ENCODE measurements around the gene PIMREG.

PIMREG gene

DNA sequence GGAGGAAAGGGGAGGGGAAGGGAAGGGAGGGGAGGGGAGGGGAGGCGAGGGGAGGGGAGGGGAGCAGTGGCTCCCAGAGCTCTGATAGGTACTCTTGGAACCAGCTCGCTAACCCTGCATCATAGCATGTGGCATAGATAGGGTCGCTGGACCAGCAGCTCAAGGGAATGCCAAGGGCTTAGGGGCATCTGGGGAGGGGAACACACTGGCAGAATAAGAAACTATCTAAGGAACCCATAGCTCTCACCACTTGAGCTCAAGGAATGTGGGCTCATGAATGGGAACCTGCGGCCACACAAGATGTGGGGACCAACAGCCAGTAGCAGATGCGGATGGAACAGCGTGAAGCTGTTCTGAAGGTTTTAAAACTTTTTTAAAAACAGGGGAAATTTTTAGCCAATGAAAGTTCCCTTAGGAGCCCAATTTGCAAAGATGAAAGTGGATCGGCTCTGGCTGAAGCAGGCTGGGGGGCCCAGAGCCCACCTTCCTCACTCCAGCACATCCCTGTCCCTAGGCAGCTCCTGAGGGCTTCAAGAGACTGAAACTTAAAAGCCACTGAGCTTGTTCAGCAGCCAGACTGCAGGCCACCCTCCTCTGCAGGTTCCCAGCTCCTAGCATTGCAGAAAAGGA, 46.9 kb downstream of the PIMREG start:
- Histone ChIP-seq H3K4me3 (ENCODE audit: low read length) (no peak overlapping the region), H3K9me2 (replicated peaks; ENCODE audit: control insufficient read depth, low read length) (no peaks in the 10 kb centered on the region), H3K27me3 (ENCODE audit: control insufficient read depth, low read length) (peaks cover 2% of the 10 kb centered on the region; the same call in 1 of the 2 replicates), H3K79me2 (ENCODE audit: control insufficient read depth, low read length) (no peaks in the 10 kb centered on the region), H3K4me1 (ENCODE audit: control insufficient read depth, low read length) (peaks cover 9% of the 10 kb centered on the region), H3K9me3 (ENCODE audit: control insufficient read depth, insufficient read depth, low read length) (no peaks in the 10 kb centered on the region), H3K4me2 (ENCODE audit: low read length) (no peak overlapping the region), H3K27ac (ENCODE audit: low read depth, low read length) (no peak overlapping the region), H3F3A (ENCODE audit: control insufficient read depth, insufficient read depth) (no peaks in the 10 kb centered on the region), H4K20me1 (ENCODE audit: control insufficient read depth, insufficient read depth, low read depth, low read length) (no peaks in the 10 kb centered on the region), H3K36me3 (ENCODE audit: control insufficient read depth, low read length) (no peaks in the 10 kb centered on the region)
- TF ChIP-seq, protein P1, sequence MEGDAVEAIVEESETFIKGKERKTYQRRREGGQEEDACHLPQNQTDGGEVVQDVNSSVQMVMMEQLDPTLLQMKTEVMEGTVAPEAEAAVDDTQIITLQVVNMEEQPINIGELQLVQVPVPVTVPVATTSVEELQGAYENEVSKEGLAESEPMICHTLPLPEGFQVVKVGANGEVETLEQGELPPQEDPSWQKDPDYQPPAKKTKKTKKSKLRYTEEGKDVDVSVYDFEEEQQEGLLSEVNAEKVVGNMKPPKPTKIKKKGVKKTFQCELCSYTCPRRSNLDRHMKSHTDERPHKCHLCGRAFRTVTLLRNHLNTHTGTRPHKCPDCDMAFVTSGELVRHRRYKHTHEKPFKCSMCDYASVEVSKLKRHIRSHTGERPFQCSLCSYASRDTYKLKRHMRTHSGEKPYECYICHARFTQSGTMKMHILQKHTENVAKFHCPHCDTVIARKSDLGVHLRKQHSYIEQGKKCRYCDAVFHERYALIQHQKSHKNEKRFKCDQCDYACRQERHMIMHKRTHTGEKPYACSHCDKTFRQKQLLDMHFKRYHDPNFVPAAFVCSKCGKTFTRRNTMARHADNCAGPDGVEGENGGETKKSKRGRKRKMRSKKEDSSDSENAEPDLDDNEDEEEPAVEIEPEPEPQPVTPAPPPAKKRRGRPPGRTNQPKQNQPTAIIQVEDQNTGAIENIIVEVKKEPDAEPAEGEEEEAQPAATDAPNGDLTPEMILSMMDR (IDR thresholded peaks at IDR 0.05; ENCODE audit: low read depth, low read length, poor library complexity, severe bottlenecking) = no peak
- no peak for TF ChIP-seq EZH2phosphoT487 (IDR thresholded peaks at IDR 0.05; ENCODE audit: borderline replicate concordance, low read length)

DNA sequence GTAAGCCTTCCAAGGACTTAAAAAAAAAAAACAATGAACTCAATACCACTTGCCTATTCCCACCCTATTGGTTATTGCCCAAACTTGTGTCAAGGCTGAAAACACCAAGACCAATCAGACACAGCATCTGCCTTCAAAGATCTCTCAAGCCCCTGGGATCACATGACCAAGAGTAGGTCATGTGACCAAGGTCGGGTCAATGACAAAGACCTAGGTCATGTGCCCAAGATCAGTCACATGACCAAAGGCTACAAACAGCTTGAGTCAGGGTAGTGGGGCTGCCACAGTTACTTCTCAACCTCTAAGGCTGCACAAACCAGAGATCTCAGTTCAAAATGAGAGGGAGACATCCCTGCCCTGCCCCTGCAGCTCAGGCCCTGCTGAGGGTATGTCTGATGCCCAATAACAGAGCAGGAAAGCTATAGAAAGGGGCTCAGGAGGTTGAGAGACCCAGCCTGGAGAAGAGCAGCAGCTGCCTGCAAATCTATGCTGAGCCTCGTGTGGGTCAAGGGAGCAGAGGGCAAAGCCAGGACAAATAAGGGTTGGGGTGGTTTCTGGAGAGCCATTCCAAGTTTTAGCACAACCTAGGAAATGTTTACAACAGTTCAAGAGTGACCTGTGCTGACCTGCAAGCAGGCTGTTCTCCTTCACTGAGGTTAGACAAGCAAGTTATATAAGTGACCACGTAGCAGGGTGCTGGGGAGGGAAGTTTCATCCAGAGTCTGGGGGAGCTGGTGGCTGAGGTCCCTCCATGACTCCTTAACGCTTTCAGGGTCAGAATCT, 48.8 kb downstream of the PIMREG start:
- Histone ChIP-seq H3K9me2 (replicated peaks; ENCODE audit: control insufficient read depth, low read length) (no peaks in the 10 kb centered on the region), H3K36me3 (ENCODE audit: control insufficient read depth, low read length) (no peaks in the 10 kb centered on the region), H3K4me1 (ENCODE audit: control insufficient read depth, low read length) (peaks cover 20% of the 10 kb centered on the region), H3K9me3 (ENCODE audit: control insufficient read depth, insufficient read depth, low read length) (no peaks in the 10 kb centered on the region), H3F3A (ENCODE audit: control insufficient read depth, insufficient read depth) (no peaks in the 10 kb centered on the region), H3K4me2 (ENCODE audit: low read length) (no peak overlapping the region), H3K27ac (ENCODE audit: low read depth, low read length) (no peak overlapping the region), H3K27me3 (ENCODE audit: control insufficient read depth, low read length) (no peaks in the 10 kb centered on the region; the same call in 1 of the 2 replicates), H3K4me3 (ENCODE audit: low read length) (no peak overlapping the region), H3K79me2 (ENCODE audit: control insufficient read depth, low read length) (no peaks in the 10 kb centered on the region), H4K20me1 (ENCODE audit: control insufficient read depth, insufficient read depth, low read depth, low read length) (no peaks in the 10 kb centered on the region)
- TF ChIP-seq, protein P1 (IDR thresholded peaks at IDR 0.05; ENCODE audit: low read depth, low read length, poor library complexity, severe bottlenecking) = no peak
- TF ChIP-seq EZH2phosphoT487 (IDR thresholded peaks at IDR 0.05; ENCODE audit: borderline replicate concordance, low read length) = no peak

DNA sequence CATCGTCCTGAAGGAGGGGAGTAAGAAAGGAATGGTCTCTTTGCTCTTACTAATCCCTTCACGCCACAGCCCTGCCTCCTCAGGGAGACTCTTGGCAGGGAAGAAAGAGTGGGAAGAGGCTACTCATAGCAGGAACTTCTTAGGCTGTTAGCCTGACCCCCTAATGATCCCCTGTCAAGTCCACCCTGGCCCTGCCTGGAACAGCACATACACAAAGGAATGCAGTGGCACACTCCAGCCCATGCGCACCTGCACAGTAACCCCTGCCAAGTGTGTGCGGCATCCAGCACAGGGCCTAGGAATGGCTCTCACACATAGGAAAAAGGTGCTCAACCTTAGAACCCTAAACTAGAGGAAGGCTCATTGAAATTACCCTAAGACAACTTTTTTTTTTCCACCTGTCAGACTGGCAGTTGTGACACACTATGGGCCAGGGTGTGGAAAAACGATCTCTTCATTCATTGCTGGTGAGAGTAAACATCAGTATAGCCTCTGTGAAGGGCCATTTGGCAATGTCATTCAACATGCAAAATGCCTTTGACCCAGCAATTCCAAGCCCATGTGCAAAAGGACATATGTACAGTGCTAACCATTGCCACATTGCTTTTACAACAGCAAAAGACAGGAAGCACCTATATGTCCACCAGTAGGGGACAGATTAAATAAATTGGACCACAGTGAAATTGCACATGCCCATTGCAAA, 50.1 kb downstream of the PIMREG start:
- no peaks in the 10 kb centered on the region for H3K36me3 ChIP-seq (ENCODE audit: control insufficient read depth, low read length)
- no peaks in the 10 kb centered on the region for H3K9me3 ChIP-seq (ENCODE audit: control insufficient read depth, insufficient read depth, low read length)
- no peak overlapping the region for H3K4me2 ChIP-seq (ENCODE audit: low read length)
- peaks cover 20% of the 10 kb centered on the region for H3K4me1 ChIP-seq (ENCODE audit: control insufficient read depth, low read length)
- H4K20me1 ChIP-seq (ENCODE audit: control insufficient read depth, insufficient read depth, low read depth, low read length) = no peaks in the 10 kb centered on the region
- no peaks in the 10 kb centered on the region; the same call in 1 of the 2 replicates for H3K27me3 ChIP-seq (ENCODE audit: control insufficient read depth, low read length)
- no peak overlapping the region for H3K4me3 ChIP-seq (ENCODE audit: low read length)
- H3K9me2 ChIP-seq (replicated peaks; ENCODE audit: control insufficient read depth, low read length) = no peaks in the 10 kb centered on the region
- TF ChIP-seq, protein P1 (IDR thresholded peaks at IDR 0.05; ENCODE audit: low read depth, low read length, poor library complexity, severe bottlenecking) = no peak
- no peak for TF ChIP-seq EZH2phosphoT487 (IDR thresholded peaks at IDR 0.05; ENCODE audit: borderline replicate concordance, low read length)
- no peaks in the 10 kb centered on the region for H3F3A ChIP-seq (ENCODE audit: control insufficient read depth, insufficient read depth)
- H3K27ac ChIP-seq (ENCODE audit: low read depth, low read length) = no peak overlapping the region
- H3K79me2 ChIP-seq (ENCODE audit: control insufficient read depth, low read length) = no peaks in the 10 kb centered on the region
